TTC549 (cell line): ENCODE results near the gene TBL1X.

Experiments
- FAIRE-seq: peaks from 2 replicates; lab custom pipeline; 2012; peaks lifted over from hg19 to GRCh38; lab: Jason Lieb, UNC

TBL1X gene

GRCh38 chrX:9708086-9708485 lies 243.2 kb downstream of the TBL1X start:
- FAIRE-seq: no peak

GRCh38 chrX:9708923-9709553 lies 244.2 kb downstream of the TBL1X start:
- peak; percentile 55 for FAIRE-seq

- FAIRE-seq: no peak
Measured at GRCh38 chrX:9710332-9710731, 245.5 kb downstream of the TBL1X start.

GRCh38 chrX:9717376-9717775 lies 252.5 kb downstream of the TBL1X start:
- no peak for FAIRE-seq

- FAIRE-seq: no peak
Measured at GRCh38 chrX:9724711-9725110, 259.9 kb downstream of the TBL1X start.

GRCh38 chrX:9728261-9728660 lies 263.4 kb downstream of the TBL1X start:
- FAIRE-seq: no peak

GRCh38 chrX:9729171-9729885 lies 264.5 kb downstream of the TBL1X start:
- FAIRE-seq: no peak

- FAIRE-seq: no peak
Measured at GRCh38 chrX:9730078-9730477, 265.2 kb downstream of the TBL1X start.

GRCh38 chrX:9730752-9731151 lies 265.9 kb downstream of the TBL1X start:
- FAIRE-seq: no peak

GRCh38 chrX:9737363-9737762 lies 272.5 kb downstream of the TBL1X start:
- no peak for FAIRE-seq

GRCh38 chrX:9738151-9738550 lies 273.3 kb downstream of the TBL1X start:
- FAIRE-seq: no peak

- FAIRE-seq: no peak
Measured at GRCh38 chrX:9739130-9739529, 274.3 kb downstream of the TBL1X start.

- no peak for FAIRE-seq
Measured at GRCh38 chrX:9745417-9746115, 280.7 kb downstream of the TBL1X start.

- no peak for FAIRE-seq
Measured at GRCh38 chrX:9746148-9746888, 281.5 kb downstream of the TBL1X start.

GRCh38 chrX:9747644-9748043 lies 282.8 kb downstream of the TBL1X start:
- FAIRE-seq: no peak

GRCh38 chrX:9749146-9749692 lies 284.4 kb downstream of the TBL1X start:
- no peak for FAIRE-seq

GRCh38 chrX:9757366-9757765 lies 292.5 kb downstream of the TBL1X start:
- no peak for FAIRE-seq

- no peak for FAIRE-seq
Measured at GRCh38 chrX:9758021-9758638, 293.3 kb downstream of the TBL1X start.

- no peak for FAIRE-seq
Measured at GRCh38 chrX:9759337-9759736, 294.5 kb downstream of the TBL1X start.

- FAIRE-seq: no peak
Measured at GRCh38 chrX:9765072-9765736, 300.3 kb downstream of the TBL1X start.

GRCh38 chrX:9765737-9766097 lies 300.9 kb downstream of the TBL1X start, which contains the start of gene GPR143:
TSS of gene GPR143 (minus strand) at chrX:9765847. CDS start at chrX:9765817, 30 bp downstream.
- FAIRE-seq: no peak
